Parathyroid adenoma (tissue), 2 donors: ENCODE measurements around the gene MPZ.

Experiments
- H2AFZ ChIP-seq: fragments of 300-600 bp; sonication (generic); one replicate; pipeline ENCODE4 v1.7.0; 2017; ENCODE audit warnings: antibody characterized with exemption, mild to moderate bottlenecking
- H3K27ac ChIP-seq: fragments of 300-600 bp; sonication (generic); one replicate; pipeline ENCODE4 v1.7.0; 2017
- H3K27me3 ChIP-seq: fragments of 300-600 bp; sonication (generic); one replicate; pipeline ENCODE4 v1.7.0; 2017; ENCODE audit warnings: low read length; ENCODE audit not compliant: control insufficient read depth, insufficient read depth
- H3K36me3 ChIP-seq: fragments of 300-600 bp; sonication (generic); one replicate; pipeline ENCODE4 v1.7.0; 2017; ENCODE audit warnings: low read length; ENCODE audit not compliant: control insufficient read depth, insufficient read depth
- H3K4me1 ChIP-seq: fragments of 300-600 bp; sonication (generic); one replicate; pipeline ENCODE4 v1.7.0; 2017; ENCODE audit warnings: control low read depth
- H3K4me2 ChIP-seq: fragments of 300-600 bp; sonication (generic); one replicate; pipeline ENCODE4 v1.7.0; 2017; ENCODE audit warnings: low read length
- H3K4me3 ChIP-seq: fragments of 300-600 bp; sonication (generic); one replicate; pipeline ENCODE4 v1.7.0; 2017; ENCODE audit warnings: low read depth, low read length
- H3K79me2 ChIP-seq: fragments of 300-600 bp; sonication (generic); one replicate; pipeline ENCODE4 v1.7.0; 2017; ENCODE audit warnings: control low read depth
- H3K9ac ChIP-seq: fragments of 300-600 bp; sonication (generic); one replicate; pipeline ENCODE4 v1.7.0; 2017; ENCODE audit warnings: mild to moderate bottlenecking
- H3K9me3 ChIP-seq: fragments of 300-600 bp; sonication (generic); one replicate; pipeline ENCODE4 v1.7.0; 2017; ENCODE audit warnings: low read length; ENCODE audit not compliant: control insufficient read depth
- CTCF ChIP-seq: fragments of 300-600 bp; sonication (generic); IDR thresholded peaks from one replicate; pipeline ENCODE4 v1.7.0; 2017; ENCODE audit warnings: antibody characterized with exemption, mild to moderate bottlenecking
- donor health status: primary hyperparathyroidism.

Gene MPZ

DNA sequence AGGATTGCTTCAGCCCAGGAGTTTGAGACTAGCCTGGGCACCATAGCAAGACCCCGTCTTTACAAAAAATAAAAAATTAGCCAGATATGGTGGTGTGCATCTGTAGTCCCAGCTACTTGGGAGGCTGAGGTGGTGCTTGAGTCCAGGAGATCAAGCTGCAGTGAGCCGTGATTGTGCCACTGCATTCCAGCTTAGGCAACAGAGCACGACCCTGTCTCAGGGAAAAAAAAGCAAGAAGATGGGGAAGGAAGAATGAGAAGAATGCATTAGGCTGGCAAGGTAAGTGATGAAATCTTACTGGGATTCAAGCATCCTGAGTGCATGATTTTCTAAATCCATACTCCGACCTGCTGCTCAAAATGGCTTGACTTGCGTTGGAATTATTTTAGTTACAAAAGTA is 44.5 kb downstream of the MPZ start:
- H3K4me1 ChIP-seq: peaks cover 2% of the 10 kb centered on the region
- H3K4me2 ChIP-seq: no peak overlapping the region
- no peaks in the 10 kb centered on the region for H3K79me2 ChIP-seq
- H3K27ac ChIP-seq: no peak overlapping the region
- H3K27me3 ChIP-seq: no peaks in the 10 kb centered on the region
- H3K9ac ChIP-seq: no peak overlapping the region
- H3K36me3 ChIP-seq: no peaks in the 10 kb centered on the region
- TF ChIP-seq CTCF: no peak
- H3K9me3 ChIP-seq: no peaks in the 10 kb centered on the region
- no peak overlapping the region for H2AFZ ChIP-seq
- no peak overlapping the region for H3K4me3 ChIP-seq

- no peak overlapping the region for H3K27ac ChIP-seq
- peak overlapping the region; percentile 14 for H2AFZ ChIP-seq
- no peak for TF ChIP-seq CTCF
- peak overlapping the region; percentile 28 for H3K4me2 ChIP-seq
- H3K9ac ChIP-seq: no peak overlapping the region
- H3K36me3 ChIP-seq: no peaks in the 10 kb centered on the region
- H3K4me1 ChIP-seq: peaks cover 4% of the 10 kb centered on the region
- H3K9me3 ChIP-seq: no peaks in the 10 kb centered on the region
- no peaks in the 10 kb centered on the region for H3K27me3 ChIP-seq
- no peaks in the 10 kb centered on the region for H3K79me2 ChIP-seq
- no peak overlapping the region for H3K4me3 ChIP-seq
These were observed 48.2 kb downstream of the MPZ start for GRCh38 chr1:161261261-161262235.

DNA sequence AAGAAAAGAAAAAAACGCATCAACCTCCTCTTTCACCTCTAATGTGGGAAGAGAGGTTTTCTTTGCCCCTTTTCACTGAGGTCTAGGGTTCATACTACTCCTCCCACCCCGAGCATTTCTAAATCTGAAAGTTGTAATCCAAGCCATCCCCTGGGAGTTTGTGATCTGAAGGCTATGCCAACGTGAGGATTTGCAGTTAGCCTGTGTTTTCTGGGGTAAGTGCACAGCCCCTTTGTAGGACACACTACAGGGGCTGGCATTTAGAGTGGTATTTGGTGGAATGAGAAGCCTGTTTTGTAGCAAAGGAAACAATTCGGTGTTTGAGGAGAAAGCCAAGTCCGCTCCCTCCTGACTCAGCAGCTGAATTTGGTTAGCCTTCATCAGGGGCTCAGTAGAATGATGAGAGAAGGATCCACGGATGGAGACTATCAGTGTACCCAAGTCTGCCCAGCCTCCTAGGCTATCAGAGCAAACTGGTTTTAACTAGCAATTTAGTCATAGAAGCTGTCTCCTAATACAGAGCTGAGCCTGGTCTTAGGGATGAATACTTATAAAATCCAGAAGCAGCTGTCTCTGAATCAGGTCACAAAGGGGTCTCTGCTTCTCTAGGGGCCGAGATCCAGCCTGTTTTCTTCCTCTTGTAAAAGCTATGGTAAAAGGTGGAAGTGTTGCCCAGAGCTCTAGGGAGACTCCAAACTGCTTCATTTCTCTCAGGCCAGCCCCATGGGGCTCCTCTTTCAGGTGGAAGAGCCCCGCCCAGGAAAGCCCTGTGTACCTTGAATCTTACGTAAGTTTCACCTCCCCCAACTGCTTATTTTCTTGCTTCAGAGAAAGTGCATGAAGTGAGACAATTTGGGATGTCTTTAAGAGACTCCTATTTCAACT is 49.1 kb downstream of the MPZ start:
- Histone ChIP-seq H3K36me3 (no peaks in the 10 kb centered on the region), H3K9me3 (no peaks in the 10 kb centered on the region), H3K4me1 (peaks cover 4% of the 10 kb centered on the region), H3K79me2 (no peaks in the 10 kb centered on the region), H3K4me3 (no peak overlapping the region), H3K4me2 (peak overlapping the region; percentile 28), H3K27ac (no peak overlapping the region), H3K27me3 (no peaks in the 10 kb centered on the region), H3K9ac (no peak overlapping the region), H2AFZ (no peak overlapping the region)
- TF ChIP-seq CTCF: no peak

GRCh38 chr1:161259765-161260164 is 50.0 kb downstream of the MPZ start:
- Histone ChIP-seq H3K36me3 (no peaks in the 10 kb centered on the region), H2AFZ (no peak overlapping the region), H3K4me3 (no peak overlapping the region), H3K27me3 (no peaks in the 10 kb centered on the region), H3K4me1 (peaks cover 4% of the 10 kb centered on the region), H3K9ac (no peak overlapping the region), H3K27ac (no peak overlapping the region), H3K4me2 (no peak overlapping the region), H3K79me2 (no peaks in the 10 kb centered on the region), H3K9me3 (no peaks in the 10 kb centered on the region)
- TF ChIP-seq CTCF: no peak
